Measurements from ENCODE around the gene LGR4. TPM values are rescaled to one million over a fixed set of nuclear protein-coding genes. Genes with fewer than 3 reads are reported as not detected.

The LGR4 gene
- total RNA-seq, 2 experiments from 2014 or later = 0.04 TPM; not detected in 1

GRCh38 chr11:27436916-27437315, 35.7 kb downstream of the LGR4 start:
- ChIA-PET POLR2A (no interaction called here), CTCF (no interaction called here)

GRCh38 chr11:27433742-27434141, 38.8 kb downstream of the LGR4 start:
- CTCF ChIA-PET = interaction anchor here (1.4 kb wide), 1 partner anchor 18 kb away, joined by 4 read pairs; no protein-coding TSS in a partner anchor
- POLR2A ChIA-PET = no interaction called here

GRCh38 chr11:27431808-27432207, 40.8 kb downstream of the LGR4 start:
- CTCF ChIA-PET = interaction anchor here (0.5 kb wide), 1 partner anchor 42 kb away, joined by 3 read pairs; no protein-coding TSS in a partner anchor

GRCh38 chr11:27429761-27430393, 42.7 kb downstream of the LGR4 start:
- ChIA-PET POLR2A (no interaction called here), CTCF (no interaction called here)

More at GRCh38 chr11:27431808-27432207, 40.8 kb downstream of the LGR4 start:
- POLR2A ChIA-PET = no interaction called here

- CTCF ChIA-PET = interaction anchor here (0.7 kb wide), 1 partner anchor 70 kb away, joined by 3 read pairs; no protein-coding TSS in a partner anchor
- POLR2A ChIA-PET = no interaction called here
Observed at GRCh38 chr11:27427183-27427980, 45.2 kb downstream of the LGR4 start.

- ChIA-PET POLR2A (no interaction called here), CTCF (no interaction called here)
Observed at GRCh38 chr11:27425814-27426213, 46.8 kb downstream of the LGR4 start.

GRCh38 chr11:27423125-27423524, 49.5 kb downstream of the LGR4 start:
- ChIA-PET POLR2A (no interaction called here), CTCF (no interaction called here)

GRCh38 chr11:27421819-27422494, 50.6 kb downstream of the LGR4 start:
- POLR2A ChIA-PET = no interaction called here
- CTCF ChIA-PET = no interaction called here

GRCh38 chr11:27420722-27421572, 51.6 kb downstream of the LGR4 start:
- CTCF ChIA-PET = no interaction called here
- POLR2A ChIA-PET = no interaction called here

- CTCF ChIA-PET = no interaction called here
- POLR2A ChIA-PET = no interaction called here
Observed at GRCh38 chr11:27420217-27420616, 52.4 kb downstream of the LGR4 start.

GRCh38 chr11:27418356-27418755, 54.2 kb downstream of the LGR4 start:
- ChIA-PET POLR2A (no interaction called here), CTCF (no interaction called here)

- POLR2A ChIA-PET = no interaction called here
- CTCF ChIA-PET = interaction anchor here (1.1 kb wide), 1 partner anchor 18 kb away, joined by 4 read pairs; no protein-coding TSS in a partner anchor
Observed at GRCh38 chr11:27416568-27417176, 55.9 kb downstream of the LGR4 start.

GRCh38 chr11:27414644-27415043, 57.9 kb downstream of the LGR4 start:
- POLR2A ChIA-PET = no interaction called here
- CTCF ChIA-PET = no interaction called here

- ChIA-PET POLR2A (no interaction called here), CTCF (no interaction called here)
Observed at GRCh38 chr11:27413218-27413617, 59.4 kb downstream of the LGR4 start.

GRCh38 chr11:27412192-27412691, 60.3 kb downstream of the LGR4 start:
- CTCF ChIA-PET = no interaction called here
- POLR2A ChIA-PET = no interaction called here

GRCh38 chr11:27411328-27411727, 61.3 kb downstream of the LGR4 start:
- CTCF ChIA-PET = no interaction called here
- POLR2A ChIA-PET = no interaction called here

- ChIA-PET CTCF (no interaction called here), POLR2A (no interaction called here)
Observed at GRCh38 chr11:27410272-27410671, 62.3 kb downstream of the LGR4 start.

- ChIA-PET POLR2A (no interaction called here), CTCF (no interaction called here)
Observed at GRCh38 chr11:27409742-27410141, 62.8 kb downstream of the LGR4 start.

GRCh38 chr11:27409049-27409448, 63.5 kb downstream of the LGR4 start:
- POLR2A ChIA-PET = no interaction called here
- CTCF ChIA-PET = no interaction called here
